ENCODE measurements around the gene BCL6. TPM values are rescaled to one million over a fixed set of nuclear protein-coding genes. Genes with fewer than 3 reads are reported as not detected.

The BCL6 gene
- total and polyA plus RNA-seq, 9 of the 15 experiments (the other 6 are each of a cell fraction or from before 2014, with no cell fraction given): 0.08 to 3.5 (median 1.6) TPM

DNA sequence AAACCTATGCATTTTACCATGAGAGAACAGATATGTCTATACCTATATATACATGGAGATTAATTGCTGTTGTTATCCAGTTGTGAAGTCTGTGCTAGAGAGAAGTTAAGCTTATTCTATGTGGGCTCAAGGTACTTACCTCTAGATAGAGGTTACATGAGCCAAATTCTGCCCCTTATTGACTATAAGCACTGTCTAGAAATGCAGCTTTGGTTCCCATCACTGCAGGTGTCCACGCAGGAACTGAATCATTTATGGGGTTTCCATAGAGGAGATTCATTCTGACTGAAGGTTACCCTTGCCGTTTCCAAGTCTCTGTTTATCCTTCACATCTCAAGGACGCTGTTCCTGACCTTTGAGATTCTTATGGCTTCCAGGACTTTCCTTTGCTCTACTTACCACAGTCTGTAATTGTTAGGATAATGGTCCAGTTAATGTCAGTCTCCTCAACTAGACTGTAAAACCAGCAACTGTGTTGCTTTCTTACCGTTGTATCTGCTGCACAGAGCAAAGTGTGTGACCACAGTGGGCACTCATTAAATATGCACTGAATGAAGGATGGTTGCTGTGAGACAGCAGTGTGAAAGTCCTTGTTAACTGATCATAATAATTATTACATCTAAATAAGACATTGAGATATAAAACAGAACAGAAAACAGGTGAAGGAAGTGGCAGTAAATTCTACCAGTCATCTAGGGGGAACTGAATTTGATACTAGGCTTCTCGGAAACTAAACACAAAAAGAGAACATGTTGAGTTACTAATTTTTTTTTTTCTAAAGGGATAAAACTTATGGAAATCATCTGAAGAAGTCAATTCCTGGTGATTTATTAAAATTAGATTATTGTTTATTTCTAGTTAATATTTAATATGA lies 44.0 kb upstream of the BCL6 start (continued):
- no peak for TF ChIP-seq MGA (IDR thresholded peaks at IDR 0.05)
- TF ChIP-seq ZNF76 (CRISPR knock-in tag; IDR thresholded peaks at IDR 0.05; ENCODE audit: borderline replicate concordance): no peak
